H1 (cell line): ENCODE data around the gene UBE2E1. TPM values are rescaled to one million over a fixed set of nuclear protein-coding genes. Genes with fewer than 3 reads are reported as not detected.

ENCODE experiments used
- CTCF ChIA-PET: fragments of 300-600 bp; sonication (Branson Sonifier 250); formaldehyde crosslinking; loops from one replicate; lab custom pipeline; 2021; ENCODE audit not compliant: partially characterized antibody; lab: Charles Lee
- POLR2A ChIA-PET: fragments of 300-600 bp; sonication (Branson Sonifier 250); formaldehyde crosslinking; loops from one replicate; lab custom pipeline; 2021; ENCODE audit warnings: inconsistent platforms; ENCODE audit not compliant: partially characterized antibody; lab: Charles Lee
- DNase-seq, 2 experiments: peaks; one replicate each; pipeline versions ENCODE4 v3.0.0 to v3.0.0-alpha.2; 2010 to 2022; ENCODE audit warnings: low spot score in 2 of 2, low read depth in 1 of 2, mixed read lengths in 1 of 2
- FAIRE-seq: peaks from 2 replicates; lab custom pipeline; 2011; peaks lifted over from hg19 to GRCh38; lab: Jason Lieb, UNC
- H2AFZ ChIP-seq: 2 replicates; pipeline ENCODE4 v1.8.1; 2012; ENCODE audit warnings: low read length, inconsistent platforms
- H2AK5ac ChIP-seq: 2 replicates; pipeline ENCODE4 v1.6.1; 2013; ENCODE audit warnings: low read depth, low read length
- H2BK120ac ChIP-seq: replicated peaks from 2 replicates; pipeline ENCODE3; 2013; ENCODE audit warnings: low read depth, low read length, inconsistent platforms
- H2BK12ac ChIP-seq: 2 replicates; pipeline ENCODE4 v1.6.1; 2013; ENCODE audit warnings: low read depth, low read length
- H2BK15ac ChIP-seq: 2 replicates; pipeline ENCODE4 v1.6.1; 2013; ENCODE audit warnings: low read length
- H2BK20ac ChIP-seq: 2 replicates; pipeline ENCODE4 v1.6.1; 2013; ENCODE audit warnings: low read length
- H2BK5ac ChIP-seq: 2 replicates; pipeline ENCODE4 v1.6.1; 2013; ENCODE audit warnings: low read depth, low read length
- H3K14ac ChIP-seq: 2 replicates; pipeline ENCODE4 v1.6.1; 2013; ENCODE audit warnings: inconsistent platforms; ENCODE audit not compliant: insufficient read length
- H3K18ac ChIP-seq: 2 replicates; pipeline ENCODE4 v1.6.1; 2013; ENCODE audit warnings: low read length; ENCODE audit errors: extremely low read depth
- H3K23ac ChIP-seq: 2 replicates; pipeline ENCODE4 v1.6.1; 2013; ENCODE audit warnings: inconsistent platforms; ENCODE audit not compliant: insufficient read length
- H3K23me2 ChIP-seq: 2 replicates; pipeline ENCODE4 v1.6.1; 2013; ENCODE audit warnings: low read depth, low read length
- H3K27ac ChIP-seq: 2 replicates; pipeline ENCODE4 v1.6.1; 2011; ENCODE audit warnings: low read depth, low read length, inconsistent platforms
- H3K27me3 ChIP-seq, 4 experiments: replicated peaks in 1 of 4; 1 replicate in 1 of 4; 2 replicates in 3 of 4; pipeline versions ENCODE4 v1.6.1 to v1.8.1; 2011 to 2013; ENCODE audit warnings: low read length in 3 of 4, mild to moderate bottlenecking in 3 of 4, inconsistent platforms in 2 of 4, mixed read lengths in 2 of 4, moderate library complexity in 1 of 4; ENCODE audit not compliant: control insufficient read depth in 3 of 4, insufficient read depth in 3 of 4; ENCODE audit errors: extremely low read depth in 1 of 4
- H3K36me3 ChIP-seq, 4 experiments: 2 replicates each; pipeline versions ENCODE4 v1.6.1 to v1.8.1; 2011 to 2013; ENCODE audit warnings: mild to moderate bottlenecking in 4 of 4, low read length in 3 of 4, moderate library complexity in 2 of 4, control low read depth in 1 of 4, inconsistent platforms in 1 of 4; ENCODE audit not compliant: insufficient read depth in 4 of 4, control insufficient read depth in 2 of 4
- H3K4ac ChIP-seq: replicated peaks from 2 replicates; pipeline ENCODE3; 2013; ENCODE audit warnings: low read length, low read depth, mixed read lengths, inconsistent platforms; ENCODE audit not compliant: insufficient read length
- H3K4me1 ChIP-seq, 4 experiments: replicated peaks in 1 of 4; 1 replicate in 1 of 4; 2 replicates in 3 of 4; pipeline versions ENCODE4 v1.6.1 to v1.8.1; 2011 to 2013; ENCODE audit warnings: low read length in 3 of 4, inconsistent platforms in 2 of 4, mixed read lengths in 1 of 4; ENCODE audit not compliant: insufficient read depth in 4 of 4, control insufficient read depth in 3 of 4
- H3K4me2 ChIP-seq, 2 experiments: 2 replicates each; pipeline versions ENCODE4 v1.6.1 to v1.8.1; 2011 to 2013; ENCODE audit warnings: low read depth in 2 of 2, low read length in 2 of 2, control low read depth in 1 of 2, inconsistent platforms in 1 of 2, mild to moderate bottlenecking in 1 of 2; ENCODE audit not compliant: insufficient read depth in 1 of 2
- H3K4me3 ChIP-seq, 4 experiments: fragments of 200-600, 300-600 bp in 1 of 4; sonication (generic), shearing (Covaris generic), sonication (Bioruptor Twin) in 1 of 4; 2 replicates each; pipeline versions ENCODE4 v1.5.1 to v1.8.1; 2011 to 2016; ENCODE audit warnings: low read length in 4 of 4, low read depth in 3 of 4, control low read depth in 2 of 4, inconsistent platforms in 2 of 4, mild to moderate bottlenecking in 2 of 4, mixed read lengths in 1 of 4, moderate library complexity in 1 of 4; ENCODE audit not compliant: insufficient read depth in 2 of 4; ENCODE audit errors: extremely low read depth in 1 of 4
- H3K56ac ChIP-seq: replicated peaks from 2 replicates; pipeline ENCODE3; 2013; ENCODE audit warnings: low read depth, mild to moderate bottlenecking, mixed read lengths, low read length, inconsistent platforms; ENCODE audit not compliant: insufficient read length
- H3K79me1 ChIP-seq: 2 replicates; pipeline ENCODE4 v1.6.1; 2013; ENCODE audit warnings: low read depth, low read length, control low read depth
- H3K79me2 ChIP-seq, 2 experiments: 2 replicates each; pipeline versions ENCODE4 v1.6.1 to v1.8.1; 2012 to 2013; ENCODE audit warnings: low read length in 2 of 2, mild to moderate bottlenecking in 2 of 2, inconsistent platforms in 1 of 2; ENCODE audit not compliant: insufficient read depth in 2 of 2, control insufficient read depth in 1 of 2
- H3K9ac ChIP-seq, 4 experiments: replicated peaks in 1 of 4; 1 replicate in 1 of 4; 2 replicates in 3 of 4; pipeline versions ENCODE4 v1.6.1 to v1.8.1; 2011 to 2013; ENCODE audit warnings: low read depth in 3 of 4, low read length in 3 of 4, control low read depth in 2 of 4, mild to moderate bottlenecking in 2 of 4, moderate library complexity in 2 of 4, inconsistent platforms in 1 of 4; ENCODE audit errors: extremely low read depth in 1 of 4
- H3K9me3 ChIP-seq, 2 experiments: 2 replicates each; pipeline versions ENCODE4 v1.6.1 to v1.8.1; 2012 to 2013; ENCODE audit warnings: mild to moderate bottlenecking in 2 of 2, moderate library complexity in 2 of 2, control low read depth in 1 of 2, inconsistent platforms in 1 of 2, low read depth in 1 of 2, low read length in 1 of 2, mixed read lengths in 1 of 2; ENCODE audit not compliant: insufficient read depth in 2 of 2
- H4K20me1 ChIP-seq, 2 experiments: replicated peaks in 1 of 2; 2 replicates each; pipeline versions ENCODE3 to v1.8.1; 2011 to 2013; ENCODE audit warnings: inconsistent platforms in 2 of 2, low read length in 2 of 2, mild to moderate bottlenecking in 1 of 2; ENCODE audit not compliant: insufficient read depth in 2 of 2, control insufficient read depth in 1 of 2
- H4K5ac ChIP-seq: 2 replicates; pipeline ENCODE4 v1.6.1; 2013; ENCODE audit warnings: low read length, low read depth, mixed read lengths, inconsistent platforms; ENCODE audit not compliant: insufficient read length
- H4K8ac ChIP-seq: 2 replicates; pipeline ENCODE4 v1.8.0; 2013; ENCODE audit warnings: mild to moderate bottlenecking, moderate library complexity, low read length, inconsistent platforms; ENCODE audit not compliant: insufficient read depth; ENCODE audit errors: extremely low read depth
- H4K91ac ChIP-seq: replicated peaks from 2 replicates; pipeline ENCODE3; 2013; ENCODE audit warnings: low read length, mixed read lengths, inconsistent platforms; ENCODE audit not compliant: insufficient read length
- ATF3 ChIP-seq: IDR thresholded peaks from 2 replicates; pipeline ENCODE4 v1.6.1; 2011; ENCODE audit warnings: low read depth, mild to moderate bottlenecking, low read length; ENCODE audit not compliant: insufficient read depth
- CEBPB ChIP-seq: IDR thresholded peaks from 2 replicates; pipeline ENCODE4 v1.6.1; 2012; ENCODE audit warnings: low read depth, low read length
- KDM5A ChIP-seq: fragments of 200-600 bp; IDR thresholded peaks from 2 replicates; pipeline ENCODE4 v1.7.1; 2012; ENCODE audit warnings: mild to moderate bottlenecking, low read length, inconsistent platforms, mixed read lengths
- MAX ChIP-seq: IDR thresholded peaks from 2 replicates; pipeline ENCODE4 v1.6.1; 2012; ENCODE audit warnings: inconsistent platforms
- RAD21 ChIP-seq, 2 experiments: IDR thresholded peaks in 1 of 2; conservative IDR thresholded peaks in 1 of 2; 2 replicates each; pipeline ENCODE4 v1.6.1; 2011; ENCODE audit warnings: low read depth in 2 of 2, low read length in 2 of 2, improper control_type of control experiment in 1 of 2, inconsistent platforms in 1 of 2, mild to moderate bottlenecking in 1 of 2, moderate library complexity in 1 of 2
- SP1 ChIP-seq: IDR thresholded peaks from 2 replicates; pipeline ENCODE4 v1.6.1; 2011; ENCODE audit warnings: low read depth, low read length
- SRF ChIP-seq: IDR thresholded peaks from 2 replicates; pipeline ENCODE4 v1.6.1; 2011; ENCODE audit warnings: mild to moderate bottlenecking, low read depth, low read length, moderate library complexity
- SUZ12 ChIP-seq: fragments of 200-600 bp; sonication (generic); IDR thresholded peaks from 2 replicates; pipeline ENCODE4 v1.6.1; 2012; ENCODE audit warnings: mild to moderate bottlenecking, inconsistent platforms, low read length, moderate library complexity, mixed read lengths
- TAF7 ChIP-seq: optimal IDR thresholded peaks from 2 replicates; pipeline ENCODE3; 2011; ENCODE audit warnings: low read depth, mild to moderate bottlenecking, inconsistent platforms, low read length, moderate library complexity, borderline replicate concordance
- TBP ChIP-seq: IDR thresholded peaks from 2 replicates; pipeline ENCODE4 v1.6.1; 2011; ENCODE audit warnings: low read depth, low read length, improper control_type of control experiment
- TEAD4 ChIP-seq: IDR thresholded peaks from 2 replicates; pipeline ENCODE4 v1.6.1; 2012; ENCODE audit warnings: low read depth, low read length, inconsistent platforms, mixed read lengths
- ZNF274 ChIP-seq: IDR thresholded peaks from 2 replicates; pipeline ENCODE4 v1.7.0; 2012; ENCODE audit warnings: low read length, borderline replicate concordance; ENCODE audit errors: extremely low read depth
- WGBS, 2 experiments: shearing (Covaris generic) in 1 of 2; methylation state at CpG; one replicate each; pipeline versions ENCODE4 v1.1.6 to v1.1.7; 2013 to 2015; ENCODE audit warnings: low lambda C conversion rate in 2 of 2, mixed read lengths in 2 of 2, inconsistent platforms in 1 of 2, low coverage in 1 of 2, missing lambda C conversion rate in 1 of 2; ENCODE audit not compliant: insufficient replicate concordance in 2 of 2, insufficient coverage in 1 of 2, insufficient read length in 1 of 2; ENCODE audit errors: extremely low coverage in 1 of 2, missing lambda C conversion rate in 1 of 2; 5-methylcytosine and 5-hydroxymethylcytosine counted together
- polyA plus RNA-seq, 7 experiments: library from polyadenylated mRNA; depleted of rRNA in 3 of 7; stranded (reverse) in 5 of 7; unstranded in 2 of 7; fragments of >200 nt in 5 of 7; fragments of 200-250 nt in 2 of 7; gene quantifications; 1 replicate in 5 of 7; 2 replicates in 1 of 7; 4 replicates in 1 of 7; pipeline versions ENCODE4 v1.2.1 to v1.2.3, GENCODE V29; 2011 to 2013; ENCODE audit warnings: missing spikeins in 2 of 7, mixed read lengths in 2 of 7
- total RNA-seq: library from RNA; stranded (reverse); fragmentation: NEBNext Ultra II Directional; extraction: Animal tissue kit (Norgen Biotek cat#: 25700); gene quantifications from 2 replicates; pipeline ENCODE4 v1.2.1, GENCODE V29; 2021
- TF ChIP-seq, protein P1 (sequence below): IDR thresholded peaks from 2 replicates; pipeline ENCODE4 v1.6.1; 2012; ENCODE audit warnings: inconsistent platforms

The UBE2E1 gene
- total and polyA plus RNA-seq, 2 of the 8 experiments (the other 6 are each of a cell fraction or from before 2014, with no cell fraction given) = 109 to 141 TPM

DNA sequence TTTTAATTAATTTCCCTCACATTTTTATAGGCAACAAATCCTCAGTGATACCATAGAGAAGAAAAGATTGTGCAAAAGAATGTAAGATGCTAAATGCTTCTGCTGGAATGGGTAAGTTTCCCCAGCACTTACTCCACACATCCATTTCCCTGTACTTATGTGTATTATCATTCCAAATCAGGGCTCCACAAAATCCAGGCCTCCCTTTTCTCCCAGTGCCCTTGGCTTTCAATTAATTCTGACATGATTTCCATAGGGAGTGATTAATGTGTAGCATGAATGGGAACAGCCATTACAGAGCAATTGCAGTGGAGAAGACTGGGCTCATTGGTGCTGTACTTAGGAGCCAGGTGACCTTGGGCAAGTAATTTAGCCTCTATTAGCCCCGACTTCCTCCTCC lies 41.3 kb upstream of the UBE2E1 start:
- no peak overlapping the region for H2BK12ac ChIP-seq
- no peaks in the 10 kb centered on the region for H3K79me1 ChIP-seq
- no peak overlapping the region for H2BK5ac ChIP-seq
- FAIRE-seq = no peak
- no peak overlapping the region for H2BK20ac ChIP-seq
- no peak overlapping the region for H2AFZ ChIP-seq
- H4K5ac ChIP-seq = no peak overlapping the region
- CTCF ChIA-PET = no interaction called here
- H3K4me3 ChIP-seq = no peak overlapping the region
- no peak overlapping the region for H4K8ac ChIP-seq
- H3K23ac ChIP-seq = no peak overlapping the region
- H4K20me1 ChIP-seq = no peaks in the 10 kb centered on the region
- no peak overlapping the region for H3K9ac ChIP-seq
- no peak for DNase-seq
- TF ChIP-seq TEAD4 = no peak
- TF ChIP-seq MAX = no peak
- no peak for TF ChIP-seq TAF7
- no peak for TF ChIP-seq SP1
- TF ChIP-seq, protein P1, sequence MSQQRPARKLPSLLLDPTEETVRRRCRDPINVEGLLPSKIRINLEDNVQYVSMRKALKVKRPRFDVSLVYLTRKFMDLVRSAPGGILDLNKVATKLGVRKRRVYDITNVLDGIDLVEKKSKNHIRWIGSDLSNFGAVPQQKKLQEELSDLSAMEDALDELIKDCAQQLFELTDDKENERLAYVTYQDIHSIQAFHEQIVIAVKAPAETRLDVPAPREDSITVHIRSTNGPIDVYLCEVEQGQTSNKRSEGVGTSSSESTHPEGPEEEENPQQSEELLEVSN = no peak
- no peak for TF ChIP-seq ATF3
- no peak for TF ChIP-seq SUZ12
- TF ChIP-seq KDM5A = no peak
- no peak for TF ChIP-seq ZNF274
- no peak for TF ChIP-seq CEBPB
- no peak for TF ChIP-seq RAD21 (IDR thresholded peaks at IDR 0.05 in 1 of 2, conservative IDR thresholded peaks at IDR 0.05 in 1 of 2; ENCODE audit: low read depth in 2 of 2, low read length in 2 of 2)
- TF ChIP-seq TBP = no peak
- no peak for TF ChIP-seq SRF
- H2BK120ac ChIP-seq = no peak overlapping the region
- H3K14ac ChIP-seq = no peak overlapping the region
- no peak overlapping the region for H3K18ac ChIP-seq
- 81% methylated on average over 1 of the region's 1 CpG; no CpG with 5 or more reads in 1 of the 2 experiments for WGBS, 2 experiments
- POLR2A ChIA-PET = no interaction called here
- no peak overlapping the region for H3K27ac ChIP-seq
- no peaks in the 10 kb centered on the region for H3K23me2 ChIP-seq
- H3K4me2 ChIP-seq = no peak overlapping the region
- H3K4ac ChIP-seq = no peak overlapping the region
- no peak overlapping the region for H3K56ac ChIP-seq
- H3K79me2 ChIP-seq = no peaks in the 10 kb centered on the region
- no peaks in the 10 kb centered on the region; a peak in 1 of 7 replicates for H3K27me3 ChIP-seq
- H4K91ac ChIP-seq = no peak overlapping the region
- peaks cover 6 to 29% (median 18%) of the 10 kb centered on the region in 4 experiments; a peak in 6 of 7 replicates for H3K4me1 ChIP-seq
- no peaks in the 10 kb centered on the region for H3K36me3 ChIP-seq
- H3K9me3 ChIP-seq = no peaks in the 10 kb centered on the region
- no peak overlapping the region for H2BK15ac ChIP-seq
- no peak overlapping the region for H2AK5ac ChIP-seq
